ENCODE data around the gene SLBP. TPM values are rescaled to one million over a fixed set of nuclear protein-coding genes. Genes with fewer than 3 reads are reported as not detected.
"Not testable (repeated sequence)": the region's sequence is repeated elsewhere in the genome, so short reads cannot be mapped to it uniquely, and the experiment has no call there.

SLBP gene
- total RNA-seq, 1 donor from 2014 or later, result 60.2 TPM

DNA sequence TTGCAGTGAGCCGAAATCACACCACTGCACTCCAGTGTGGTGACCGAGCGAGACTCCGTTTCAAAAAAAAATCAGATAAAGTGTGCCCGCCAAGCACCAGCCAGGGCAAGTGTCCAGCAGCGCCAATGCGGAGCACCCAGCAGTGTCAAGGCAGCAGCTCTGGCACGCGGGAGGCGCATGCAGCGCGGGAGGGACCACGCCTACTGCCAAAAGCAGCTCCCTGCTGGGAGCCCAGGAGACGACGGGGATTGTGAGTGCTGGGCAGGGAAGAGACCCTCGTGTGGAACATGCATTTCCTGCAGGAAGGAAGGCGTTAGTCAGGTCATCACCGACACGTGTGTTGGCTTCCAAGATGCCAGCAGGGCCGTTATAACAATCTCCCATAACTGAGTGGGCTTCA lies 38.4 kb downstream of the SLBP start:
- H3K4me3 Mint-ChIP-seq, result no peak overlapping the region
- H3K36me3 Mint-ChIP-seq (ENCODE audit: low read depth), result no peaks in the 10 kb centered on the region
- peaks cover 17% of the 10 kb centered on the region for H3K4me1 Mint-ChIP-seq
- H3K27me3 Mint-ChIP-seq (ENCODE audit: low read depth), result peaks cover 45% of the 10 kb centered on the region
- DNase-seq (ENCODE audit: low read depth, low spot score), result no peak
- TF ChIP-seq, protein P1, sequence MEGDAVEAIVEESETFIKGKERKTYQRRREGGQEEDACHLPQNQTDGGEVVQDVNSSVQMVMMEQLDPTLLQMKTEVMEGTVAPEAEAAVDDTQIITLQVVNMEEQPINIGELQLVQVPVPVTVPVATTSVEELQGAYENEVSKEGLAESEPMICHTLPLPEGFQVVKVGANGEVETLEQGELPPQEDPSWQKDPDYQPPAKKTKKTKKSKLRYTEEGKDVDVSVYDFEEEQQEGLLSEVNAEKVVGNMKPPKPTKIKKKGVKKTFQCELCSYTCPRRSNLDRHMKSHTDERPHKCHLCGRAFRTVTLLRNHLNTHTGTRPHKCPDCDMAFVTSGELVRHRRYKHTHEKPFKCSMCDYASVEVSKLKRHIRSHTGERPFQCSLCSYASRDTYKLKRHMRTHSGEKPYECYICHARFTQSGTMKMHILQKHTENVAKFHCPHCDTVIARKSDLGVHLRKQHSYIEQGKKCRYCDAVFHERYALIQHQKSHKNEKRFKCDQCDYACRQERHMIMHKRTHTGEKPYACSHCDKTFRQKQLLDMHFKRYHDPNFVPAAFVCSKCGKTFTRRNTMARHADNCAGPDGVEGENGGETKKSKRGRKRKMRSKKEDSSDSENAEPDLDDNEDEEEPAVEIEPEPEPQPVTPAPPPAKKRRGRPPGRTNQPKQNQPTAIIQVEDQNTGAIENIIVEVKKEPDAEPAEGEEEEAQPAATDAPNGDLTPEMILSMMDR (conservative IDR thresholded peaks at IDR 0.05), result no peak
- no peak overlapping the region for H3K27ac Mint-ChIP-seq (ENCODE audit: unreplicated experiment)
- H3K9me3 Mint-ChIP-seq, result no peaks in the 10 kb centered on the region

DNA sequence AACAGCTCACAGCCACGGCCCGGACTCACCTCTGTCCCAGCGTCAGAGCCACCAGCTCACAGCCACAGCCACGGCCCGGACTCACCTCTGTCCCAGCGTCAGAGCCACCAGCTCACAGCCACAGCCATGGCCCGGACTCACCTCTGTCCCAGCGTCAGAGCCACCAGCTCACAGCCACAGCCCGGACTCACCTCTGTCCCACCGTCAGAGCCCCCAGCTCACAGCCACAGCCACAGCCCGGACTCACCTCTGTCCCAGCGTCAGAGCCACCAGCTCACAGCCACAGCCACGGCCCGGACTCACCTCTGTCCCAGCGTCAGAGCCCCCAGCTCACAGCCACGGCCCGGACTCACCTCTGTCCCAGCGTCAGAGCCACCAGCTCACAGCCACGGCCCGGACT lies 41.1 kb downstream of the SLBP start:
- not testable (repeated sequence) for H3K4me3 Mint-ChIP-seq; H3K9me3 Mint-ChIP-seq; H3K4me1 Mint-ChIP-seq; DNase-seq (ENCODE audit: low read depth, low spot score); H3K27ac Mint-ChIP-seq (ENCODE audit: unreplicated experiment); H3K36me3 Mint-ChIP-seq (ENCODE audit: low read depth)
- H3K27me3 Mint-ChIP-seq (ENCODE audit: low read depth), result peaks cover 22% of the 10 kb centered on the region

DNA sequence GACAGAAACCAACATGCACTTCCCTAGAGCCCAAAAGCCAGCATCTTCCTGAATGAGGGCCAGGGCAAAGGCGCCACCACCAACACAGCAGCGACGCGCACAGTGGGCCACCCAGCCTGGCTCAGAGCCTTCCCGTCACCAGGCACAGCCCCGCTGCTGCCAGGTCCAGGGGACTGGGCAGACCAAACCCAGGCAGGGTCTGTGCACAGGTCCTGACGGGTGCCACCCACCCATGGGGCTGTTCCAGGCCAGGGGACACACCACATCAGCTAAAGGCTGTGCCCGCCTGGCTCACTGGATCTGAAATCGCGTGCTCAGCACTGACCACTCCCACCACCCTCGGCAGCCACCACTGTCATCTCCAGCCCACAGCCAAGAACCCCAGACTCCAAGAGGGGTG lies 41.8 kb downstream of the SLBP start:
- TF ChIP-seq, protein P1 (conservative IDR thresholded peaks at IDR 0.05), result no peak
- Mint-ChIP-seq H3K27ac (ENCODE audit: unreplicated experiment) (no peak overlapping the region), H3K9me3 (no peaks in the 10 kb centered on the region), H3K4me3 (no peak overlapping the region), H3K36me3 (ENCODE audit: low read depth) (no peaks in the 10 kb centered on the region), H3K4me1 (peaks cover 4% of the 10 kb centered on the region), H3K27me3 (ENCODE audit: low read depth) (peaks cover 15% of the 10 kb centered on the region)
- no peak for DNase-seq (ENCODE audit: low read depth, low spot score)

DNA sequence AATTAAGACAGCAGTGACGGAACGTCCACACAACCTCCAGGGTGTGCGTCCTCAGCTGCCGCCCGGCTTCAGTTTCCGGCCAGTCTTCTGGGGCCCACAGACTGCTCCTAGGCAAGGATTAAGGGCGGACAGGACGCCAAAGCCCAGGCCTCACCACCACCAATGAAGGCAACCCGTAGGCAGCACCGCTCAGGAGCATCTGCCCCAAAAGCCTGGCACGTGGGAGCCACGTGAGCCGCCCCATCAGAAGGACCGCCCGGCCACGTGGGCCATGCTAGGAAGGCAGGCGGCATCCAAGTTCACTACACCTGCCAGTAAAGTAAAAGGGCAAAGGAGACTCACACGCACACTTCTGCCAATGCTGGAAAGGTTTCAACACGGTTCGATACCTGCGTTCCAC lies 42.3 kb downstream of the SLBP start:
- DNase-seq (ENCODE audit: low read depth, low spot score), result no peak
- TF ChIP-seq, protein P1 (conservative IDR thresholded peaks at IDR 0.05), result no peak
- H3K27ac Mint-ChIP-seq (ENCODE audit: unreplicated experiment), result no peak overlapping the region
- peaks cover 3% of the 10 kb centered on the region for H3K4me1 Mint-ChIP-seq
- H3K9me3 Mint-ChIP-seq, result no peaks in the 10 kb centered on the region
- H3K27me3 Mint-ChIP-seq (ENCODE audit: low read depth), result peaks cover 11% of the 10 kb centered on the region
- H3K4me3 Mint-ChIP-seq, result no peak overlapping the region
- H3K36me3 Mint-ChIP-seq (ENCODE audit: low read depth), result no peaks in the 10 kb centered on the region

DNA sequence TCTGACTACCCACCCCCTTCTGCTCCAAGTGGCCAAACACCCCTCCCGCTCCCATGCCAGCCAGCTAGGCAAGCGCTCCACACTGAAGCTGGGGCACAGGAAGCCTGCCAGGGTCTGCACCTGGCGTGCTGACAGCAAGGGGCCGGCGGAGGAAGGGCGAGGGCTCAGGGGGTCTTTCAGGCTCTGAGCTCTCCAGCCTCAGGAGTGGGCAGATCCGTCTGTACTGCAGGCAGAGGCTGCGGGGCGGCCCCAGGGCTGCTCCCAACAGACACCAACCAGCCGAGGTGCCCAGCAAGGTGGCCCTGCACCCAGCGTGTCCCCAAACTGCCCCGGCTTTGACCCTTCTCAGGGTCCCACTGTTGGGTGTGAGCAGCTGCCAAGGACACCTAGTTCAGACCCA lies 42.8 kb downstream of the SLBP start:
- Mint-ChIP-seq H3K27me3 (ENCODE audit: low read depth) (peaks cover 7% of the 10 kb centered on the region), H3K4me3 (no peak overlapping the region)

DNA sequence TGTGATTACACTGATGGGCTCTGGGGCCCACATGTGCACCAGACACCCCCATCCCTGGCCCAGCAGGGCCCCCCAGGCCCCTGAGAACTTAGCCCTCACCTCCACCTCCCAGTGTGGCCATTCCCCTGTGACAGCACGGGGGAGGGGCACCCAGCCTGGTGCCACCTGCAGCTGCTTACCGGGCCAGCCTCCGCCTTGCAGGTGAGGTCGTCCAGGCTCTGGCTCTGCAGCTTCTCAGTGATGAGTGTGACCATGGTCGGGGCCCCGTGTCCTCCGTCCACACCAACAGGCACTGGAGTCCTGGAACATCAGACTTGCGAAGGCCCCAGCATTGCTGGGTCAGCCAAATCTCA lies 43.7 kb downstream of the SLBP start:
- TF ChIP-seq, protein P1 (conservative IDR thresholded peaks at IDR 0.05), result no peak
- no peaks in the 10 kb centered on the region for H3K4me1 Mint-ChIP-seq
- no peaks in the 10 kb centered on the region for H3K9me3 Mint-ChIP-seq

More for the DNA sequence above, 42.8 kb downstream of the SLBP start:
- Mint-ChIP-seq H3K36me3 (ENCODE audit: low read depth) (no peaks in the 10 kb centered on the region), H3K27ac (ENCODE audit: unreplicated experiment) (no peak overlapping the region), H3K4me1 (no peaks in the 10 kb centered on the region), H3K9me3 (no peaks in the 10 kb centered on the region)
- TF ChIP-seq, protein P1 (conservative IDR thresholded peaks at IDR 0.05), result no peak
- no peak for DNase-seq (ENCODE audit: low read depth, low spot score)

More for the DNA sequence above, 43.7 kb downstream of the SLBP start:
- Mint-ChIP-seq H3K27me3 (ENCODE audit: low read depth) (no peaks in the 10 kb centered on the region), H3K4me3 (no peak overlapping the region), H3K36me3 (ENCODE audit: low read depth) (no peaks in the 10 kb centered on the region), H3K27ac (ENCODE audit: unreplicated experiment) (no peak overlapping the region)
- no peak for DNase-seq (ENCODE audit: low read depth, low spot score)
